HepG2 (cell line): Measurements from ENCODE around the gene MCF2L. TPM values are rescaled to one million over a fixed set of nuclear protein-coding genes. Genes with fewer than 3 reads are reported as not detected.

Experiments
- ARID4A ChIP-seq: sonication (generic); formaldehyde crosslinking; IDR thresholded peaks from 2 replicates; pipeline ENCODE4 v1.5.0; 2020; ENCODE audit warnings: mild to moderate bottlenecking, missing genetic modification reagents, borderline replicate concordance
- ATF7 ChIP-seq, 2 experiments: fragments of 450-650 bp in 1 of 2; sonication (generic) in 1 of 2; formaldehyde crosslinking in 1 of 2; IDR thresholded peaks; 2 replicates each; pipeline versions ENCODE4 v1.4.0 to v1.6.1; 2016 to 2020; ENCODE audit warnings: antibody characterized with exemption in 1 of 2, mild to moderate bottlenecking in 1 of 2, missing genetic modification reagents in 1 of 2
- BHLHE40 ChIP-seq: IDR thresholded peaks from 2 replicates; pipeline ENCODE4 v1.6.1; 2011; ENCODE audit warnings: low read length, improper control_type of control experiment
- ELF3 ChIP-seq: IDR thresholded peaks from 2 replicates; pipeline ENCODE4 v1.6.1; 2016; ENCODE audit warnings: missing genetic modification reagents, missing compliant biosample characterization
- HDAC1 ChIP-seq: sonication (generic); formaldehyde crosslinking; IDR thresholded peaks from 2 replicates; pipeline ENCODE4 v1.5.1; 2020; ENCODE audit warnings: mild to moderate bottlenecking, missing genetic modification reagents
- JUNB ChIP-seq: sonication (generic); formaldehyde crosslinking; IDR thresholded peaks from 2 replicates; pipeline ENCODE4 v1.8.0; 2022; ENCODE audit warnings: missing genetic modification reagents, mild to moderate bottlenecking, borderline replicate concordance
- KDM2A ChIP-seq: sonication (generic); formaldehyde crosslinking; IDR thresholded peaks from 2 replicates; pipeline ENCODE4 v1.4.0; 2020; ENCODE audit warnings: low read depth, missing genetic modification reagents, borderline replicate concordance
- MTA1 ChIP-seq: sonication (generic); formaldehyde crosslinking; IDR thresholded peaks from 2 replicates; pipeline ENCODE4 v1.4.0; 2020; ENCODE audit warnings: missing genetic modification reagents, mild to moderate bottlenecking, borderline replicate concordance
- MTF2 ChIP-seq: sonication (generic); formaldehyde crosslinking; IDR thresholded peaks from 2 replicates; pipeline ENCODE4 v1.5.0; 2020; ENCODE audit warnings: missing genetic modification reagents, borderline replicate concordance
- STAG1 ChIP-seq: sonication (generic); formaldehyde crosslinking; IDR thresholded peaks from 2 replicates; pipeline ENCODE4 v1.4.0; 2020; ENCODE audit warnings: missing genetic modification reagents
- THAP11 ChIP-seq: IDR thresholded peaks from 2 replicates; pipeline ENCODE4 v1.6.1; 2016; ENCODE audit warnings: missing biosample characterization, missing genetic modification reagents
- YEATS4 ChIP-seq: sonication (generic); formaldehyde crosslinking; IDR thresholded peaks from 2 replicates; pipeline ENCODE4 v1.4.0; 2020; ENCODE audit warnings: missing genetic modification reagents, borderline replicate concordance
- ZEB1 ChIP-seq: IDR thresholded peaks from 2 replicates; pipeline ENCODE4 v1.6.1; 2012; ENCODE audit warnings: mild to moderate bottlenecking, low read depth, inconsistent platforms; ENCODE audit not compliant: insufficient replicate concordance
- ZKSCAN8 ChIP-seq: IDR thresholded peaks from 2 replicates; pipeline ENCODE4 v1.6.1; 2016; ENCODE audit warnings: borderline replicate concordance, missing genetic modification reagents, missing compliant biosample characterization
- ZNF547 ChIP-seq: sonication (generic); formaldehyde crosslinking; IDR thresholded peaks from 2 replicates; pipeline ENCODE4 v1.5.1; 2020; ENCODE audit warnings: mild to moderate bottlenecking, missing genetic modification reagents
- ZSCAN21 ChIP-seq: sonication (generic); formaldehyde crosslinking; IDR thresholded peaks from 2 replicates; pipeline ENCODE4 v1.8.0; 2022; ENCODE audit warnings: mild to moderate bottlenecking, missing genetic modification reagents, moderate library complexity, borderline replicate concordance
- polyA plus RNA-seq, 8 experiments: library from polyadenylated mRNA; depleted of rRNA in 3 of 8; stranded (reverse) in 7 of 8; unstranded in 1 of 8; fragments of >200 nt; fragmentation: Illumina TruSeq in 4 of 8; extraction: Trizol in 4 of 8; gene quantifications; 2 replicates each; pipeline versions ENCODE4 v1.2.1 to v1.2.3, GENCODE V29; 2011 to 2016; ENCODE audit warnings: low read depth in 4 of 8, missing spikeins in 1 of 8, mixed read lengths in 1 of 8; ENCODE audit not compliant: insufficient read depth in 1 of 8
- total RNA-seq, 5 experiments: library from RNA; depleted of rRNA; stranded (reverse); fragments of >200 nt; fragmentation: Illumina TruSeq; extraction: Trizol; gene quantifications; 2 replicates each; pipeline ENCODE4 v1.2.3, GENCODE V29; 2016; ENCODE audit warnings: low read depth in 1 of 5
- TF ChIP-seq, protein P1 (sequence below): sonication (generic); formaldehyde crosslinking; IDR thresholded peaks from 2 replicates; pipeline ENCODE4 v1.4.0; 2020; ENCODE audit warnings: missing genetic modification reagents
- TF ChIP-seq, protein P2 (sequence below): sonication (generic); formaldehyde crosslinking; IDR thresholded peaks from 2 replicates; pipeline ENCODE4 v1.4.0; 2020; ENCODE audit warnings: missing genetic modification reagents

MCF2L gene
- total and polyA plus RNA-seq, 2 of the 13 experiments (the other 11 are each of a cell fraction or from before 2014, with no cell fraction given): 19.4 to 28.4 TPM

GRCh38 chr13:112928972-112929782 is 39.8 kb upstream of the MCF2L start (continued):
- TF ChIP-seq MTA1 (CRISPR knock-in tag) (peak; percentile 68; the same call in 1 of the 2 replicates), BHLHE40 (peak; percentile 64; the same call in 1 of the 2 replicates), MTF2 (CRISPR knock-in tag) (no peak), KDM2A (CRISPR knock-in tag) (peak; percentile 50; the same call in 1 of the 2 replicates), ZSCAN21 (CRISPR knock-in tag) (no peak; the same call in 1 of the 2 replicates), STAG1 (peak; percentile 54), ATF7 (IDR thresholded peaks at IDR 0.05) (no peak), ATF7 (CRISPR knock-in tag; IDR thresholded peaks at IDR 0.05) (peak; percentile 32; the same call in 1 of the 2 replicates), ZNF547 (0 out of 2 replicates have a peak, but pooled peaks have one; percentile 21), THAP11 (CRISPR knock-in tag) (peak; percentile 31; the same call in 1 of the 2 replicates), ZEB1 (peak; percentile 70), JUNB (no peak), ZKSCAN8 (CRISPR knock-in tag) (no peak), HDAC1 (CRISPR knock-in tag) (peak; percentile 79), ELF3 (CRISPR knock-in tag) (peak; percentile 67), ARID4A (CRISPR knock-in tag) (peak; percentile 80), YEATS4 (CRISPR knock-in tag) (no peak; the same call in 1 of the 2 replicates)
- TF ChIP-seq, protein P1, sequence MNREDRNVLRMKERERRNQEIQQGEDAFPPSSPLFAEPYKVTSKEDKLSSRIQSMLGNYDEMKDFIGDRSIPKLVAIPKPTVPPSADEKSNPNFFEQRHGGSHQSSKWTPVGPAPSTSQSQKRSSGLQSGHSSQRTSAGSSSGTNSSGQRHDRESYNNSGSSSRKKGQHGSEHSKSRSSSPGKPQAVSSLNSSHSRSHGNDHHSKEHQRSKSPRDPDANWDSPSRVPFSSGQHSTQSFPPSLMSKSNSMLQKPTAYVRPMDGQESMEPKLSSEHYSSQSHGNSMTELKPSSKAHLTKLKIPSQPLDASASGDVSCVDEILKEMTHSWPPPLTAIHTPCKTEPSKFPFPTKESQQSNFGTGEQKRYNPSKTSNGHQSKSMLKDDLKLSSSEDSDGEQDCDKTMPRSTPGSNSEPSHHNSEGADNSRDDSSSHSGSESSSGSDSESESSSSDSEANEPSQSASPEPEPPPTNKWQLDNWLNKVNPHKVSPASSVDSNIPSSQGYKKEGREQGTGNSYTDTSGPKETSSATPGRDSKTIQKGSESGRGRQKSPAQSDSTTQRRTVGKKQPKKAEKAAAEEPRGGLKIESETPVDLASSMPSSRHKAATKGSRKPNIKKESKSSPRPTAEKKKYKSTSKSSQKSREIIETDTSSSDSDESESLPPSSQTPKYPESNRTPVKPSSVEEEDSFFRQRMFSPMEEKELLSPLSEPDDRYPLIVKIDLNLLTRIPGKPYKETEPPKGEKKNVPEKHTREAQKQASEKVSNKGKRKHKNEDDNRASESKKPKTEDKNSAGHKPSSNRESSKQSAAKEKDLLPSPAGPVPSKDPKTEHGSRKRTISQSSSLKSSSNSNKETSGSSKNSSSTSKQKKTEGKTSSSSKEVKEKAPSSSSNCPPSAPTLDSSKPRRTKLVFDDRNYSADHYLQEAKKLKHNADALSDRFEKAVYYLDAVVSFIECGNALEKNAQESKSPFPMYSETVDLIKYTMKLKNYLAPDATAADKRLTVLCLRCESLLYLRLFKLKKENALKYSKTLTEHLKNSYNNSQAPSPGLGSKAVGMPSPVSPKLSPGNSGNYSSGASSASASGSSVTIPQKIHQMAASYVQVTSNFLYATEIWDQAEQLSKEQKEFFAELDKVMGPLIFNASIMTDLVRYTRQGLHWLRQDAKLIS (CRISPR knock-in tag): no peak
- TF ChIP-seq, protein P2, sequence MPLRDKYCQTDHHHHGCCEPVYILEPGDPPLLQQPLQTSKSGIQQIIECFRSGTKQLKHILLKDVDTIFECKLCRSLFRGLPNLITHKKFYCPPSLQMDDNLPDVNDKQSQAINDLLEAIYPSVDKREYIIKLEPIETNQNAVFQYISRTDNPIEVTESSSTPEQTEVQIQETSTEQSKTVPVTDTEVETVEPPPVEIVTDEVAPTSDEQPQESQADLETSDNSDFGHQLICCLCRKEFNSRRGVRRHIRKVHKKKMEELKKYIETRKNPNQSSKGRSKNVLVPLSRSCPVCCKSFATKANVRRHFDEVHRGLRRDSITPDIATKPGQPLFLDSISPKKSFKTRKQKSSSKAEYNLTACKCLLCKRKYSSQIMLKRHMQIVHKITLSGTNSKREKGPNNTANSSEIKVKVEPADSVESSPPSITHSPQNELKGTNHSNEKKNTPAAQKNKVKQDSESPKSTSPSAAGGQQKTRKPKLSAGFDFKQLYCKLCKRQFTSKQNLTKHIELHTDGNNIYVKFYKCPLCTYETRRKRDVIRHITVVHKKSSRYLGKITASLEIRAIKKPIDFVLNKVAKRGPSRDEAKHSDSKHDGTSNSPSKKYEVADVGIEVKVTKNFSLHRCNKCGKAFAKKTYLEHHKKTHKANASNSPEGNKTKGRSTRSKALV (CRISPR knock-in tag): peak; percentile 83; the same call in 1 of the 2 replicates
